HG03060 (cell line): ENCODE data around the gene HJURP.

Experiments
- ATAC-seq: cut with Tn5 transposase; IDR thresholded peaks from one replicate; pipeline ENCODE4 v1.9.1; 2021; ENCODE audit warnings: low read depth, moderate number of reproducible peaks; ENCODE audit not compliant: unreplicated experiment

Gene HJURP

DNA sequence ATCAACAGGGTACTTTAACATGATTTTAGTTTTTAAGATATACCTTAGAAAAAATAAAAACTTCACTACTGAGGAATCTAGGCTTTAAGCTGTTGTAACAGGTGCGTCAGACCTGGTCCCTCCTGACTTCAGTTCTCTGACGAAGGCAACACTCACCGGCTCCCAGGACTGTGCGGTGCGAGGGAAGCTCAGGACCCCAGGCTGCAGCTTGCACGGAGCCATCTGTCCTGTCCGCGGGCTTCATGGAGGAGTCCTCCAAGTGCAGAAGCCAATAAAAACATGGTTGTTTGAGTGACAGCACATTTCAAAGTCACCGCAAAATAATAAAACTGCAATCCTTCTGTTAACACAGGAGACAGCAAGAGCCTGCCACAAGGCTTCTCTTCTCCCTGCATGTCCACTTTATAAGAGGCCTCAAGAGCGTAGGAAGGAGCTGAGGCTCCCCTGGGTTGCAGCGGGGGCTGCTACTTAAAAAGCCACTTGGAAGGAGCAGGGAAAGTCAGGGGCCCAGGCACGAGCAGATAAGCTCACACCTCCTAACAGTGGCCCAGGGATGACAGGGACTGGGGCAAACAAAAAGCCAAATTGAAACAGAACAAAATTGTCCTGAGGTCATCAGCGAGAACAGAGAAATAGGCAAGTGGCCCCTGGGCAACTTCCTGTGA is 4.6 kb downstream of the HJURP start:
- no peak for ATAC-seq

DNA sequence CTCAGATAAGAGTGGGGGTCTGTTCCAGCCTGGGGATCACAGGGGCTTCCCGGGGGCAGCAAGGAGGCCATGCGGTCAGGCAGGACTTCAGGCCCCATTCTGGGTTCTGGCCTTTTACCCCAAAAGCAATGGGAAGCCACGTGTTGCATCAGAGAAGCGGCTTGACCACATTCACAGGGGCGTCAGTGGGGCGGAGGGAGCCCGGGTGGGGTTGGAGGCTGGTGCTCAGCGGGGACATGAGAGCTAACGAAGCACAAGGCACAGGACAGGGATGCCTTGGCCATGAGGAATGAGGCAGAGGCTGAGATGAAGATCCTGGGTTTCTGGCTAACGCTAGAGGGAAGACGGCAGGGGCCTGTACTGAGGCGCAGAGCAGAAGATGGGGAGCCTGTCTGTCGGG is 6.1 kb downstream of the HJURP start:
- ATAC-seq: no peak

DNA sequence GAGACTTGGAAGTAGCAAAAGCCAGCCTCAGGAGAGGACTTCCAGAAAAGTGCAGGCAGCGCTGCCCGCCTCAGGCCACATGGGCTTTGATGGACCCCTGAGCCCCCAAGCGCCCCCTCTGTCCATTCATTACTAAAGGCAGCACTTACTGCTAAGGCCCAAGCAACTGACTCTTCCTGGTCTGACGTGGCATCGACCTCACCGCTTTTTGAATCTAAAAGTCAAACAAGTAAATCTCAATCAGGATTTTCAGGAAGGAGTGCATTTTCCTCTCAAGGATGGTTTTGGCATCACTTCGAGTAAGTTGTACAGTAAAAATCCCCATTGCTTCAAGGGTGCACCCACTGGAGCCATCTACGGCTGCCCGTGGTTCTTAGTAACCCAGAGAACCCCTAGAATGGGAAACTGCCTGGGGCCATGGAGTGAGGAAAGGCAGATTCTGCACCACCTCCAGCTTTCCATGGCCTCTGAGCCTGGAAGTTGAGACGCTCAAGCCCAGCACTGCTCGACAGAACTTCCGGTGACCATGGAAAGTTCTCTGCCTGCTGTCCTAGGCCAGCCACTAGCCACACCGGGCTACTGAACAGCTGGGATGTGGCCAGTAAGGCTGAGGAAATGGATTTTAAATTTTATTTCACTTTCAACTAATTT is 7.0 kb downstream of the HJURP start:
- ATAC-seq: no peak

DNA sequence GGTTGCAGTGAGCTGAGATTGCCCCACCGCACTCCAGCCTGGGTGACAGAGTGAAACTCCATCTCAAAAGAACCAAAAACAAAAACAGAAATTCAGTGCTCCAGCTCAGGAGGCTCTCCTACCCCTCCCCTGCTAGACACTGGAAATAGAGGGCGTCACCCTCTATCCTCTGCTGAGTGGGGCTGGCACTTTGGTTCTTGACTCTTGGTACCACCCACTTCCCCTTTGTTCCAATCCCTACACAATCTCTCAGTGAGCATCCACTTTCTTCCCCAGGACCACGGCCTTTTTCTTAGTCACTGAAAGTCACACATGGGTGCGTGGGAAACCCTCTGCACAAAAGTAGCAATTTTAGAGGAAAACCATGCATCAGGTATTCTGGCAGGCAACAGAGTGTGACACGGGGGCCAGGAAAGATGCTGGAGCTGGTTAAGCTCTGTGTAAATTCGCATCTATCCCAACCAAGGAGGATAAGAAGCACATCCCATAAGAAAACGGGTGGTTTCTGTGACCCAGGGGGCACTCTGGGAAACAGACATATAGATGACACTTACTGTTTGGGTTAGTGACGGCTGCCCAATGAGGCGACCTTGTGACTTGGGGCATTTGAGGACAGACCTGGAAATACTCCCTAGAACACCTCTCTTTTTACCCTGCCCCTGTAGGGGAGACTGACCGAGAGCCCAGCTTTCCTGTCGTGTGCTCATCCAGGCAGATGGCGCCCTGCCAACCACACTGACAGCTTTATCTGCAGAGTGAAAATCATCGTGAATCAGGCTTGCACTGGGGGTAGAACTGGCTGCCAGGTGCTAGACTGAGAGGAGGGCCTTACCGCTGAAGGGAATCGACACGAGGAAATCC is 7.7 kb downstream of the HJURP start:
- no peak for ATAC-seq

DNA sequence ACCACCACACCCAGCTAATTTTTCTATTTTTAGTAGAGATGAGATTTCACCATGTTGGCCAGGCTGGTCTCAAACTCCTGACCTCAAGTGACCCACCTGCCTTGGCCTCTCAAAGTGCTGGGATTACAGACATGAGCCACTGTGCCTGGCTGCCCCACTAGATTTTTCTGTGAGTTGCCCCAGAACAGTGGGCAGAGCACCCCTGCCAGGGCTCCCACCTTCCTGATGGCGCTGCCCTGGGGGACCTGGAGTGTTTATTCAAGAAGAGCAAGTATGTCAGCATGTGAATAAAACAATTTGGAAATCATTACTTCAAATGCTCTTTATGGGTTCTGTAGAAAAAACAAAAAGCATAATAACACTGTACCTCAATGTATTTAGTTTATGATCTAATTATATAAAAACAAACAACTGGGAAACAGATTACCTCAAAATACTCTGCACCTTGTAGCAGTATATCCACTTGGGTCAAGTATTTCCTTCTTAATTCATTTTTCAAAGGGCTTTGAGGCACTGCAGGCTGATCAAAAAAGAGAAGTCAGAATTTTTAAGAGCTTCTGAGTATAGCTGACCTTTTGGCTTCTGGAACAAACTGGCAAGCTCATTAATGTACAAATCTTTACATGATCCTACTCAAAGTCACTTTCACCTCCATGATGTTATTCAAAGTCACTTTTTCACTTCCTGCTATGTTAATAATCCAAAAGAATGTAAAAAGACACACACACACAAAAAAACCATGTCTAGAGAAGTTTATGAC is 8.9 kb downstream of the HJURP start:
- no peak for ATAC-seq

DNA sequence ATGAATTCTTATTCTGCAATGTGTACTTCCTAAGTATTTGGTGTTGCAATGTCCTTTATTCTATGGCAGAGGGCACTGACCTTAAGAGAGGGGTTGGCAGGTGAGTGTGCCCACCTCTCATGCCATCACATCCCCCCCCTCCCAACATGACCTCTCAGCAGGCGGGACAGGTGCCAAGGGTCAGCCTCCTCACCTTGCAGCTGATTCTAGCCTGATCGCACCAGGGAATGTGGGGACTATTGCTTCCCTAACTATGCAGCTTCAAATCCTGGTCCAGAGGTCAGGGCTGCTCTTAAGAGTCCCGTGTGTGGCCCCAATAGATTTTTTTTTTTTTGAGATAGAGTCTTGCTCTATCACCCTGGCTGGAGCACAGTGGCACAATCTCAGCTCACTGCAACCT is 9.5 kb downstream of the HJURP start:
- ATAC-seq: no peak

DNA sequence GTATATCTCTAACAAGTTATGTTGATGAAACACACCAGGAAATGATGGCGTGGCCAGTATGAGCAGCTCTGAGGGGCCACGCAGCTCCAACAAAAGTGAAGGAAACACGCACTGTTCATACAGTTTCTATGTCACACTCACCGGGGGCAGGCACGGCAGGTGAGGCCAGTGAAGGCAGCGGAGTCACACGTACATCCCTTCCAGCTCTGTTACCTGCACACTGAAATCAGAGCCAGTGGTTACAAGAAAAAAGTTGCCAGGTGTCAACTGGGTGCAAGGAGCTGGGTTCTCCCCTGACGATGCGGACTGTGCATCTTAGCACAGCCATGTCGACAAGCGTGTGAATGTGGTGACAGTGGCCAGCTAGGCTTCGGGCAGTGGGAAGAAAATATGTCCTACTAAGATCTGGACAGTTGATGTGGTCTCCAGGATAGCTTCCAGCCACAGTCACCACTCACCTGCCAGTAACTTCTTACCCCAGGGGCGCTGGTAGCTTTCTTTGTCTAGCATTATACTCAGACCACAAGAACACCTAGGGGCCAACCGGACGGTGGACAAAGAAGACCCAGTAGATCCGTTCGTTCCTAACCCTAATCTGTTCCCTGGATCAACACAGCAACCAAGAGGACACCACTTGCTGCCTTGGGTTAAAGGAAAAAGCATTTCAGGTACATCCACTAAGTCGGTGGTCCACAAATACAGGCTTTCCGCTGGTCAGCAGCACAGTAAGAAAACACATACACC is 10.1 kb downstream of the HJURP start:
- ATAC-seq: no peak

DNA sequence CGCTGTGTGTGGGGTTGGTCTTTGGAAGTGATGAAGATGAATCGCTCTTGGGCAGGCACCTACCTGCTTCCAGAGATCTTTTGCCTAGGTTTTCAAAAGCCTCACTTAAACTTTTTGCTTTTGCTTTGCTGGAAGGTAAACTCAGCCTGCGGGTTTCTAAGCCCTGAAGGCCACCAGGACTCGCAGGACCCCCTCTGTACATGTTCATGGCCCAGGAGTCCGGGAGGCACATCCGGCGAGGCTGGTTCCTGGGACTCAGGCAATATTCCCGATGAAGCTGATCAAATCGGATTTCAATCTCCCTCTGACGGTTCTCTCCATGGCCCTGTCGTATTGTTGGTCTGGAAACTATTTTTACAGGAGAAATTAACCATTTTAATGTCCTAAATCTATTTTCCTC is 13.2 kb downstream of the HJURP start:
- ATAC-seq: no peak

DNA sequence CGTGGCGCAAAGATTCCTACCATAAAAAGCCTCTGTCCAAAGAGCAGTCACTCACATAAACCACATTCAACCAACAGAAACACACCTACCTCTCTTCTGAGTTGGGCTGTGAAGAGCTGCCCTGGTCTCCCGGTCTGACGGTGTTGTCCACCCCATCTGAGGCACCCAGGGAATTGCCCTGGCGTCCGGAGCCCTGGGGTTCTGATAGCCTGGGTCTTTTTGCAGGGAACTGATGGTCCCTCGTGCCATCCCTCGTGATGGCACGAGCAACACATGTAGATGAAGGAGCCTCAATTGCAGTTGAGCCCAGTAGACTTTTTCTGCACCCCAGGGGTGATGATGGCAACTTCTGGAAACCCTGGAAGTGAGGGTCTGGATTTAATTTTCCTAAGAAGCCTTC is 13.8 kb downstream of the HJURP start:
- ATAC-seq: no peak

DNA sequence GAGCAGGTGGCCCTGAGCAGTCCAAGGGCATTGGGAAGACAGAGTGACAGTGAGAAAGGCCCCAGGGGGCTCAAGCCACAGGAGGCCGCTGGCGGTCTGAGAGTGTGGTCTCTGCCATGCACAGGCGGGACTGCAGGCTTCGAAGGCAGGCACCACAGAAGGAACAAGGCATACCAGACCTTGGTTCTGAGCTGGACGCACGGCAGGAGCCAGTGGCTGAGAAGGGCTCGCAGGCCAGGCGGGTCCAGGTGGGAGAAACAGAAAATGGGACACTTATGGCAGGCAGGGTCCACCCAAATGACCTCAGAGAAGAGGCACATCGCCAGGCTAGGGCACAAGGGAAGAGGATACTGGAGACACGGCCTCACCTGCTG is 14.9 kb downstream of the HJURP start:
- ATAC-seq: no peak

DNA sequence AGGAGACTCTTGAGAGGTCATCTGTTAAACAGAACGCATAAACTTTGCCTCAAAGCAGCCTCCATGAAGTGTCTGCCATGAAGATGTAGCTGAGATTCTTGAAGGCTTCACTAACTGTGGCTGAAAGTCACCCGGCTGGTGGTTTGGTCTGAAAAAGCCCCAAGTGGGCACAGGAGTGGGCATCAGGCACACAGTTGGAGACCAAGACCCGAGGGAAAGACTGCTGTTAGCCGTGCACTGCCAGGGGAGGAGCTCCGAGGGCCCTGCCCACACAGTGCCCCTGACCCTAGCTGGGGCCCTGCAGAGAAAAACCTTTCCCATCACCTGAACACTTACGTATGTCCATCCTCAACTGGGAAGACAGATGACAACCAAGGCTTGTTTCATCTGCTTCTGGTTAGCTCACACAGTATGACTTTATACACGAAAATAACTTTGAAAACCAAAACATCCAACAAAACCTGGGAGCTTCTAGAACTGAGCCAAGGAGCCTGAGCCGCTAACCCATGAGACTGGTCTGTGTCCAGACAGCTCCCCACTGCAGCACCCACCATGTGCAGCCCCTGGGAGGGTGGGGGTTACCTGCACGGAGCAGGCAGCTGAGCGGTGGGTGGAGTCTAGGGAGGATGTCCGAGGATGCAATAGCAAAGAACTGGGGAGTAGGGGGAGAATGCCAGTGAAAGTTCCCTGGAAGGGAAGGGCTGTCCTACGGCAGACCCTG is 15.4 kb downstream of the HJURP start:
- no peak for ATAC-seq

DNA sequence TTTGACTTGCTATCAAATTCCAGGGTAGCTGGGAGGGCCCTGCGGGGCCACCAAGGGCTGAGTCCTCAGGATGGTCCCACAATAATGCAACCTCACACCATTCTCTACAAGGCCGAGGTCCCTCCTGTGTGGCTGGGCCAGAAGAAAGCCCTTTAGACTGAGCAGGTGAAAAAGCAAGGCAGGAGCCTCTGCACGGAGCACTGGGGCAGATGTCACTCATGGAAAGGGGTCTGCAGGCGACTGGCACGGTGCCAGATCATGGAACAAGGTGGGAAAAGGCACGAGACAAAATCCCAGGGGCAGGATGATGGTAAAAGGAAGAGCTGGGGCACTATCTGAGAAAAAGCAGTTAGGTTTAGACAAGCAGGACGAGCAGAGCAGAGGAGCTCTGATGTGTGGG is 16.1 kb downstream of the HJURP start:
- no peak for ATAC-seq

DNA sequence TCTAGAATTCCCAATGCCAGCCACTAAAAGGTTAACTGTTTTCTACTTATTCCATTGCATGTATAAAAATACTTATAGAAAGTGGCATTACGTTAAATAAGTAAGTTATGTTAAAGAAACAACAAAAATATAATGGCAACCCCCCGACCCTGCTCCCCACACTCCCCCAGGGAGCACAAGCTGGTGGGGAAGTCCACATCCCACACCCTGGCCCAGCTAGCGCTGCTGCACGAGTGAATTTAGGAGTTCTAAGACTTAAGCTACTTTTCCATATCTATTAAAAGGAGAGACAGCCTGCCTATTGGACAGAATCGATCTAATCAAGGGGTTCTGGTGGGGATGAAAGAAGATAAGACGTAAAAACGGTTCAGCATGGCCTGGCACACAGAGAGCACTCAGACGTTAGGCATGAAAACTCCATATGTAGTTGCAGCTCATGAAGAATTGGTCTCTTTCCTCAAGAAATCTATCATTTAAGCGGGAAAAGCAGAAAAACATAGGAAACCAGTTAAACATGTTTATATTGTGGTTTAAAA is 16.6 kb downstream of the HJURP start:
- ATAC-seq: no peak

DNA sequence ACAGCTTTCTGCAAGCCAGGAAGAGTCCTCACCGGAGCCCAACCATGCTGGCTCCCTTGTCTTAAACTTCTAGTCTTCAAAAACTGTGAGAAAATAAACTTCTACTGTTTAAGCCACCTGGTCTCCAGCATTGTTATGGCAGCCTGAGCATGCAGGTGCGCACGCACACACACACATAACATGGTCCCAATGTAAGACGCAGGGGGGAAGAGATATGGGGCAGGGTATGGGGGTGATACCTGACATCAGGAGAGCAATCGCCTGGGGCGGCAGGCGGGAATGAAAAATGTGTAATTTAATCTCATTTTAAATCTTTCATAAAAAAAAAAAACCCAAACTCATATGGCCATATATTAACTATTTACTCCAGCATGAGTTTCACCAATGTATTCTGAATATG is 18.0 kb downstream of the HJURP start:
- ATAC-seq: no peak

DNA sequence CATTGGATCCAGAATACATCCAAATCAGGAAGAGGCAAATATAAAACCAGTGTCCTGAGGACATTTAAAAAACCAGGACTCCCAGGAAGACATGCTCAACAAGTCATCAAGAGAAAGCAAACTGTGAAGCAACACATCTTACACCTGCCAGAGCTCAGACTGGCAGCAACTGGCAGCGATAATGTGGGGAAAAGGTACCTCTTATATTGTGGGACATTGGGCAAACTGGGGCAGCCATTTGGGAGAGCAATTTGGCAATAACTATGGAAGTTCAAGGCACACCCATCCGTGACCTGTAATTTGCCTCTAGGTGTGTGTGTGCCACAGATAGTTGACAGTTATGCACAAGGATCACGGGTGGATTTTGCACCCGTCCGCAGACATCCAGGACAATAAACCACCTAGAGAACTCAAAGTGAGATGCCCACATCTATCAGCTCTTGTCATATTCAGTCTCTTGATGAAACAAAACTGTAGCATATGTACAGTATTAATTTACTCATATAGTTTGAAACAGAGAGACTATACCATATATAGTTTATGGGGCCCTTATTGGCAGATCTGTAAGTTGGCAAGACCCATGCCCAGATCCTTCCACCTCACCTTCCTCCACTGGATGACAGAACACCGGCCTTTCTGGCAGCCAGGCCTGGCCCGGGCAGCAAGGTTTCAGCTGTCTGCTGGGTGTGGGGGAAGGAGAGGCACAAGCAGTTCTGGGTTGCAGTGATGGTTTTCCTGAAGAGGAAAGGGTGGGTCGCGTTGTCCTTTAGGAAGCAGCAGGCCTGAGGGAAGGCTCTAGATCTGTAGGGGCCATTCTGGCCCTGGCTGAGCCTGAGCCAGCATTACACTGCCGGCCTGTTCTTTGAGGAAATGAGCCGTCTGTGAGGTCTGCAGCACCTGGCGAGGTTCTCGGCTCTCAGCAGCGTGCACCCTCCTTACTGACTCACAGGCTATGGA is 18.8 kb downstream of the HJURP start:
- ATAC-seq: no peak

DNA sequence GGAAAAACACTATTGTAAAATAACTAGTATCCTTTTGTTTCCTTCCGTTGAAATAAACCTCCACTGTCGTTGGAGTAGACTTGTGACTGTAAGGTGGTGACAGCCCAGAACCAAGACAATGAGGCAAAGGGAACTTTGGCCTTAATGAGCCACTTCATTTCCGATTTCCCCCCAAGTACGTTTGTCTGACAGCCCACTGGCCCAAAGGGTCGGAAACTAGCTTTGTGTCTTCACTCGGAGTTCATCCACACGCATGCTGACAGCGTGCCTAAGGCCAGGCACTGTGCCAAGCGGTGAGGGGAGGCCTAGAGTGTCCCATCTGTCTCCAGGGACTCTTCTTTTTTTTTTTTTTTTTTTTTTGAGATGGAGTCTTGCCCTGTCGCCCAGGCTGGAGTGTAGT is 21.0 kb downstream of the HJURP start:
- no peak for ATAC-seq

DNA sequence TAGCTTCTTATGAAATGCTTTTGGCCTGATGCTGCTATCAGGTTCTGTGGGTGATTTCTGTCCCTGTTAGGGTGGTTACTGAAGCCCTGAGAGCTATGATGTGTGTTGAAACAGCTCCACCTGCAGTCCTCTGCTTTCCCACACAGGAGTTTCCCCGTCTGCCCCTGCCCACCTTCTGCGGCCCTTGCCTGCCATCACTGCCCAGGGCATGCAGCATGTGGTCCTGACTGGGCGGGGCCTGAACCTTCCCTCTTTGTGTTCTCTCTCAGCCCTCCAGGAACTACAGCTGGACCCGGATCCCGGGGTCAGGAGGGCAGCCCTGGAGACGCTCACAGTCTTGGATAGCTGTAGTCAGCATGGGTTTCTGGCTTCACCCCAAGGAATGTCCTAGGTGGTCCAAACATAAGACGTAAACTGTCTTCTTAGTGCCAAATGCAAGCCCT is 21.4 kb downstream of the HJURP start:
- ATAC-seq: no peak

DNA sequence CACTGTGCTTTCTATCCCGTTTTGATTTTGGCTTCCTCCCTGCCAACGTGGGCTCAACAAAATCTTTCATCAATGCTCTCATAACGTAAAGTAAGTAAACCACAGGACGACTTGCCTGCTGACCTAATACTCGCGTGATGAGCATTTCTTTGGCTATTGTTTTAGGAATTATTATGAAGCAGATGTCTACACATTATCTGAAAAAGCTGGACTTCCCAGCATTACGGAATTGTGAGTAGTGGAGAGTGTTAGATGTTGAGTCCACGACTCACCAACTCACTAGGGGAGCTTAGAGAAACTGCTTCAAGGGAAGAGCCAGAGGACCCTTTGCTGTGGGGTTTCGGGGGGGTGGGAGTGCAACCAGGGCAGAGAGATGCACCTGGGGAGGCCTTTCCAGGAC is 21.9 kb downstream of the HJURP start:
- no peak for ATAC-seq
